GM19455 (cell line): ENCODE data around the gene GH1.
"Not testable (repeated sequence)": the region's sequence is repeated elsewhere in the genome, so short reads cannot be mapped to it uniquely, and the experiment has no call there.

ENCODE experiments used
- ATAC-seq: cut with Tn5 transposase; IDR thresholded peaks from one replicate; pipeline ENCODE4 v1.9.1; 2021; ENCODE audit not compliant: unreplicated experiment

Gene GH1

DNA sequence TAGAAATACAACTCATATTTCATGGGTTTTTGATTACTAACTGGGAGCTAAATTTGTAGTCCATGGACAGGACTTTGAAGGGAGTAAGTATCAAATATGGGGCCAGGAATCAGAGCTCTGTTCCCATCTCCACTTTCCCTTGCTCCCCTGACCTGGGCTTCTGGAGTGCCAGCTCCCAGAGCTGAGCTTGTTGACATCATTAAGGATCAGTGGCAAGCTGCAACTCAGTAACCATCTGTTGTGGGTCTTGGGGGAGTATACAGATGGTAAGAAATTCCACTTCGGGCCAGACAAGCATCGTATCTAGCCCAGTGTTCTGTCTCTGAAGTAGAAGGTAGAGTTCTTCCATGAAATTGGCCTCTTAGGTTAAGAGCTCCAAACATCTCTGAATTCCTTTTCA lies 16.7 kb downstream of the GH1 start:
- not testable (repeated sequence) for ATAC-seq

DNA sequence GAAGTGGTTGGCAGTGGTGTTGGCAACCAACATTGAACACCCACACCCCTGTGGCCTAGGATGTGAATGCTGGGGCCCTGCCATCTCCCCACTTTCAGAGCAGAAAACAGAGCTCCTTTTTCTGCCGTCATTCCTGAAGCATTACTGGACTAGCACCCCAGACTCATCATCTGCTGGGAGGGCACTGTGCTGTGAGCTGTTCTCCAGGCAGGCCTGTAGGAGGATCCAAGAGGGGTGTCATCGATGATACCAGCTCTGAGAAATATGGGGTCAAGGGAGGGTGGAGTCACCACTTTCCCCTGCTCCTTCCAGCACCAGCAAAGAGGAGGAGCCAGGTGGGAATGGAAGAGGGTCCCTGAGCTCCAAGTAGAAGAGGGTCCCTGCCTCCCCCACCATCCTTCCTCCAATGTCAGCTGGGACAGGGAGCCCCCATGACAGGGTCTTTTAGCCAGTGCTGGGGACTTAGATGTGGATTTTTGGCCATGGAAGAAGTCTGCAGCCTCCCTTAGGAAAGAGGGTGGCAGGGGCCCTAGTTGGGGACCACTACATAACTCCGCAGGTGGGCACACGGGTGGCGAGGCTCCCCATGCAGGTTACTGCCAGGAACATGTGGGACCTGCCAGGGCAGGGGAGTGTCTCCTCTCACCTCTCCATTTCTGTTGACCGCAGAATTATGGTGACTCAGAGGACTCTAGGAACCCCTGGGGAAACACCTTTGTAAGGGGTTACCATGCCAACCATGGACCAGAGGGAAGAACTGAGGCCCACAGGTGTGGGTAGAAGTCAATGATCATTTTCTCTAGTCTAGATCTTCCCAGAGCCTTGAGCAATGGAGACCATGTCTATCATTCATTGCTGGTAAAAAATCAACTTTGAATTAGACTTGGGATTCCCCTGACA lies 19.5 kb downstream of the GH1 start:
- ATAC-seq: not testable (repeated sequence)

DNA sequence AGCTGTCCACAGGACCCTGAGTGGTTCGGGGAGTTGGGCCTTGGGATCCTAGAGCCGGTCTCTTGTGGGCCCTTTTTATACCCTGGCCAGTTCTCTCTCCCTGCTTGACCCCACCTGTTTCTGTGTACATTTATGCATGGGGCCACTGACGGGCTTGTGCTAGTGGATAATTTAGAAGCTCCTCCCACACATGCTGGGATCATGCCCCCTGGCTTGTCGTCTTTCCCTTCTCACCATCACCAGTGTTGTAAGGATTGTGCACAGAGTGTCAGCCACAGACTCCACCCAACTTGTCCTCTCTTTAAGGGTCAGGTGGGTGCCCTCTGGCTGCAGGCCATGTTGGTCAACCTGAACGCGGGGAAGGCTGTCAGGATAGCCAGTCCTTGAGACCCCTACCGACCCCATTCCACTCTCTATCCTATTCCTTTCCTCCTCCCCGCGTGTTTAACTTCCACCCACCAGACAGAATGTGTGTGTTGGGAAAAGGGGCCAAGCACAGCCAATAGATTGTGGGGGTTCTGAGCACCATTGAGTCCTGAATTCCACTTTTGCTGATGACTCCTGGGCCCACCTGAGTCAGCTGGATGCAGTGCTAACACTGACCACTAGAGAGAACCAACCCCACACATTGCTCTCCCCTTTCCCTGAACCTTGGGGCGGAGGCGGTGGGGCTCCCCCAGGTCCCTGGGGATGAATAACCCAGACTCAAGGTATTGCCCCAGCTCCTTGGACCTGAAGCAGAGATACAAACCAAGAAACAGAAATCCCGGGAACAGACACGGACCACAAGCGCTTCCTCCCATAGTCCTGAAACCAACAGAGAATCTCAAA lies 21.9 kb downstream of the GH1 start, which contains the start of gene CSH1:
Gene CSH1, minus strand, starts transcription at position 51 of the 831 bp plus-strand sequence. CDS start 63 bp downstream, outside the sequence.
- ATAC-seq: not testable (repeated sequence)

DNA sequence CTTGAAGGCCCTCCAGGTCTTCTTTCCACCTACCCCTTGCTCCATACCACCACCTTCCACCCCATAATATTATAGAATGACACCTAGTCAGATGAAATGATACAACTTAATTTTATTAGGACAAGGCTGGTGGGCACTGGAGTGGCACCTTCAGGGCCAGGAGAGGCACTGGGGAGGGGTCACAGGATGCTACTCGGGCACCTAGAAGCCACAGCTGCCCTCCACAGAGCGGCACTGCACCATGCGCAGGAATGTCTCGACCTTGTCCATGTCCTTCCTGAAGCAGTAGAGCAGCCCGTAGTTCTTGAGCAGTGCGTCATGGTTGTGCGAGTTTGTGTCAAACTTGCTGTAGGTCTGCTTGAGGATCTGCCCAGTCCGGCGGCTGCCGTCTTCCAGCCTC lies 23.8 kb downstream of the GH1 start:
- not testable (repeated sequence) for ATAC-seq

DNA sequence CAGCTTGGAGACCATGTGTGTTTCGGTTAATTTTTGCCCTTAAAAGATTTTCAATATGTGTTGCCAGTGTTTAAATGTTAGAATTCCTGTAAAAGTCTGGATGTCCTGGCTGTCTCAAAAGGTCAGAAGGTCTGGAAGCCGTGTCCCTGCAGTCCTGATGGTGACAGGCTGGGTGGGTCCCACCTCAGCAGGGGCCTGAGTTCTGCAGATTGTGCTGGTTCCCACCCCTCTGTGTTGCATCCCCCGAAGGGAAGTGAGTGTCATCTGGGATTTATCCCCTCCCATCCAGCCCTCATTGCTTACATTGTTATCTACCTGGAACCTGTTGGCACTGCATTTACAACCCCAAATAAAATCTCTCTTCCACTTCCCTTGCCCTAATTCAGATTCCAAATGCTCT lies 24.6 kb downstream of the GH1 start:
- not testable (repeated sequence) for ATAC-seq

DNA sequence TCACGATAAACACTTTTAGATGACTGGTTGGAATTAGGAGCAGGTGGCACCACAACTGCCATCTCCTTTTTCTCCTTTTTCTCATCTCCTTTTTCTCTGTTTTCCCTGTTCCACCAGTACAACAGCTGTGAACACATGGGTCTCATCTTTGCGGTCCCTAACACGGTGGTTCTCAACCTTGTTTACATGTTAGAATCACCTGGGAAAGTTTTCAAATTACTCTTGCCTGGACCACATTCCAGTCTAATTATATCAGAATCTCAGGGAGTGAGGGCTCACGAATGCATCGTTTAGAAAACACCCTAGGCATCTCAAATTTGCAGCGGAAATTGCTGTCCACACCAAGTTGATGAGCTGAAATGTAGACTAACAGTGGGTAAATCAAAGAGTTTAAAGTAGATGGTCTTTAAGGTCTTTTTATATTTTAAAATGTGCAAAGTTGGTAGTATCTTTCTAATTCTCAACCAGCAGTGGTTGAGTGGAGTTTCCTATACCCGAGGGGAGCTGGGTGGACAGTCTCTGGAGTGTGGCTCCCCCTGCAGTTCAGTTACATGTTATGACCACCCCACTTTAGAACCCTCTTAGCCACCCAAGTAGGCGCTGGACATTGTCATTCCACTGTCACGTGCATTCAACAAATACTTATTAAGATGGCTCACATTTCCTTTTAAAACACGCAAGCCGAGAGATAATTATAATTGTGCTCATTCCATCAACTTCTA lies 26.2 kb downstream of the GH1 start:
- not testable (repeated sequence) for ATAC-seq

DNA sequence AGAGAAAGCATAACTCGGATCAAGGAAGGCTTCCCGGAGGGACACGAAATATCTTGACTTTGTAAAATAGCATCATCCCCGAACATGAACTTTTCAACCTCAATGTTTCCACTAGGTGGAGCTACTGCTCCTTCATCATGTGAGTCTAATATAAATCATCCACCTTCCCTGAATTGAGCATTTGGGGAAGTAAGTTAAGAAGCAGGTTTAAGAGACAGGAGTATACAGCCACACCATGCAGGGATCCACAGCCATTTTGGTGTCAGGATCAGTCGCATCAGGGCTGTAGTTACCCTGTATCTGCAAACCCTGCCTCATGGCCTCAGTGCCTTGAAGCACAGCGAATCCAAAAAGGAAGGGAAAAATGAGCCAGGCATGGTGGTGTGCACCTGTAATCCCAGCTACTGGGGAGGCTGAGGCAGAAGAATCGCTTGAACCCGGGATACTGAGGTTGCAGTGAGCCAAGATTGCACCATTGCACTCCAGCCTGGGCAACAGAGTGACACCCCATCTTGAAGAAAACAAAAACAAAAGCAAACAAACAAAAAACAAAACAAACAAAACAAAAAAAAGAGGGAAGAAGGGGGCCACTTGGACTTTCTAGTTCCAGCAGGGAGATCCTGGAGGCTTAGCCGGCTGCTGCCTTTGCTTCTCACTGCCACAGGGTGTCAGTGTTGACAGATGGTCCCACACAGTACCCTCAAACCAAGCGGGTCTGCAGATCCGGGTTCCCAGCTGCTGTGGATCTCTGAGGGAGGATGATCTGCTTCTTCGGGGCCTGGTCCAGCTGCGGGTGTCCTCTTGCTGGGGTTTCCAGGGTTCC lies 29.4 kb downstream of the GH1 start:
- ATAC-seq: not testable (repeated sequence)

DNA sequence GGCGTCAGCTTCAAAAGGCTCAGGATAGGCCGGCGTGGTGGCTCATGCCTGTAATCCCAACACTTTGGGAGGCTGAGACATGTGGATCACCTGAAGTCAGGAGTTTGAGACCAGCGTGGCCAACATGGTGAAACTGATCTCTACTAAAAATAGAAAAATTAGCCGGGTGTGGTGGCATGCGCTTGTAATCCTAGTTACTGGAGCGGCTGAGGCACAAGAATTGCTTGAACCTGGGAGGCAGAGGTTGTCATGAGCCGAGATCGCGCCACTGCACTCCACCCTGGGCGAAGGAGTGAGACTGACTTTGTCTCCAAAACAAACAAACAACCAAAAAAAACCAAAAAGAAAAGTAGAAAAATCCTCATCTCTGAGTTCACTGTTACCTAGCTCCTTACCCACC lies 33.5 kb downstream of the GH1 start:
- ATAC-seq: not testable (repeated sequence)

DNA sequence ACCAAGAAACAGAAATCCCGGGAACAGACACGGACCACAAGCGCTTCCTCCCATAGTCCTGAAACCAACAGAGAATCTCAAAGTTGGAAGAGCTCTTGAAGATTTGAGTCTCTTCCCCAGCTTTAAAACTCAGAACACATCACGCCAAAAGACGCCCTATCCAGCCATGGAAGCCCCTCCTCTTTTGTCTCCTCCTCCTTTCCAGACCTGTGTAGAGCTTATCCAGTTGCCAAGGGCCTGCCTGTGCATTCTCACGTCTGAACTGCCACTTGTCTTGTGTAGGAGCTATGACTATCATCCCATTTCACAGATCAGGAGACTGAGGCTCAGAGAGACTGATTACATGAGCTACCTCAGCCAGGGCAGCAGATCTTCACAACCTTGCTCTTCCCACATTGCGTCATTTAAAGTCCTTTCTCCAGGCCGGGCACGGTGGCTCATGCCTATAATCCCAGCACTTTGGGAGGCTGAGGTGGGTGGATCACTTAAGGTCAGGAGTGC lies 36.0 kb downstream of the GH1 start:
- ATAC-seq: not testable (repeated sequence)

DNA sequence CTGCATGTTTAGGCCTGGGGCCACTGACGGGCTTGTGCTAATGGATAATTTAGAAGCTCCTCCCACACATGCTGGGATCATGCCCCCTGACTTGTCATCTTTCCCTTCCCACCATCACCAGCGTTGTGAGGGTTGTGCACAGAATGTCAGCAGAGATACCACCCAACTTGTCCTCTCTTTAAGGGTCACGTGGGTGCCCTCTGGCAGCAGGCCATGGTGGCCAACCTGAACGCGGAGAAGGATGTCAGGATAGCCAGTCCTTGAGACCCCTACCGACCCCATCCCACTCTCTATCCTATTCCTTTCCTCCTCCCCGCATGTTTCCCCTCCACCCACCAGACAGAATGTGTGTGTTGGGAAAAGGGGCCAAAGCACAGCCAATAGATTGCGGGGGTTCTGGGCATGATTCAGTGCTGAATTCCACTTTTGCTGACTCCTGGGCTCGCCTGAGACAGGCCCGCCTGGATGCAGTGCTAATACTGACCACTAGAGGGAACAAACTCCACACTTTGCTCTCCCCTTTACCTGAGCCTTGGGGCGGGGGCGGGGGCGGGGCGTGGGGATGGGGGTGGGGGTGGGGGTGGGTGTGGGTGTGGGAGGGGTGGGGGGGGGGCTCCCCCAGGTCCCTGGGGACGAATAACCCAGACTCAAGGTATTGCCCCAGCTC lies 36.6 kb downstream of the GH1 start, which contains the start of gene GH2:
Gene GH2, minus strand, starts transcription at position 10 of the 667 bp plus-strand sequence. CDS start 143 bp downstream, outside the sequence.
- no peak for ATAC-seq

DNA sequence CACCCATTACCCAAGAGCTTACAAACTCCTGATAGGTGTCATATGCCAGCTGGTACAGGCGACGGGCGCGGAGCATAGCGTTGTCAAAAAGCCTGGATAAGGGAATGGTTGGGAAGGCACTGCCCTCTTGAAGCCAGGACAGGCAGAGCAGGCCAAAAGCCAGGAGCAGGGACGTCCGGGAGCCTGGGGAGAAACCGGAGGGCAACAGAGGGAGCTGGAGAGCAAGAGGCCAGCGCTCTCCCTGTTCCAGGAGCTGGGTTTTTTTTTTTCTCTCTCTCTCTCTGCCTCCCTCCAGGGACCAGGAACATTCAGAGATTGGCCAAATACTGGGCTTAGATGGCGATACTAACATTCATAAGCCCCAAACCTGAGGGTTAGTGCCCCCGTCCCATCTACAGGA lies 37.3 kb downstream of the GH1 start:
- ATAC-seq: not testable (repeated sequence)

DNA sequence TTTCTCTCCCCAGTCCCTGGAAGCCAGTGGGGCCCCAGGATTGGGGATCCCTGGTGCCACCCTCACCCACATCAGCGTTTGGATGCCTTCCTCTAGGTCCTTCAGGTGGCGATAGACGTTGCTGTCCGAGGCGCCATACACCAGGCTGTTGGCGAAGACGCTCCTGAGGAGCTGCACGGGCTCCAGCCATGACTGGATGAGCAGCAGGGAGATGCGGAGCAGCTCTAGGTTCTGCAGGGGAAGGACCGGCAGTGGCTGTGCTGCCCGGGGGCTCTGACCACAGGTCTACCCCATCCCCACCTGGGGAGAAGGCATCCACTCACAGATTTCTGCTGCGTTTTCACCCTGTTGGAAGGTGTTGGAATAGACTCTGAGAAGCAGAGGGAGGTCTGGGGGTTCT lies 37.9 kb downstream of the GH1 start:
- no peak for ATAC-seq

DNA sequence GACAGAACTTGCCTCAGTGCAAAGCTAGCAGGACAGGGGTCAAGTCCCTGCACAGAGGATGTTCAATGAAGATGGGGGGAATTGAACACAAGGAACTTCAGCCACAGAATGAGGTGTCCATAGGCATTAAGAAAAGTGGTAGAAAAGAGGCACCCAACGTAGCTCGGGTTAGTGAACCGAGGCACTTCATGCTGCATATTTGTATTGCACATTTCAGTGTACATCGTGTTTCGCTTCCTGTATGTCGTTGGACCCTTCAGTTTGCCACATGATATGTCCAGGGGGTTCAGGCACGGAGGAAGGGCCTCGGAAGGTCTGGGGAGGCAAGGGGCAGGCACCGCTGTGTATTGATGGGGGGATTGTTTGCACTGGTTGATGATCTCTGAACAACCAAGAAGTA lies 40.2 kb downstream of the GH1 start:
- not testable (repeated sequence) for ATAC-seq

DNA sequence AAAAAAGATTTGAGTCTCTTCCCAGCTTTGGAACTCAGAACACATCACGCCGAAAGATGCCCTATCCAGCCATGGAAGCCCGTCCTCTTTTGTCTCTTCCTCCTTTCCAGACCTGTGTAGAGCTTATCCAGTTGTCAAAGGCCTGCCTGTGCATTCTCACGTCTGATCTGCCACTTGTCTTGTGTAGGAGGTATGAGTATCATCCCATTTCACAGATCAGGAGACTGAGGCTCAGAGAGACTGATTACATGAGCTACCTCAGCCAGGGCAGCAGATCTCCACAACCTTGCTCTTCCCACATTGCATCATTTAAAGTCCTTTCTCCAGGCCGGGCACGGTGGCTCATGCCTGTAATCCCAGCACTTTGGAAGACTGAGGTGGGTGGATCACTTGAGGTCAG lies 43.9 kb downstream of the GH1 start:
- ATAC-seq: not testable (repeated sequence)

DNA sequence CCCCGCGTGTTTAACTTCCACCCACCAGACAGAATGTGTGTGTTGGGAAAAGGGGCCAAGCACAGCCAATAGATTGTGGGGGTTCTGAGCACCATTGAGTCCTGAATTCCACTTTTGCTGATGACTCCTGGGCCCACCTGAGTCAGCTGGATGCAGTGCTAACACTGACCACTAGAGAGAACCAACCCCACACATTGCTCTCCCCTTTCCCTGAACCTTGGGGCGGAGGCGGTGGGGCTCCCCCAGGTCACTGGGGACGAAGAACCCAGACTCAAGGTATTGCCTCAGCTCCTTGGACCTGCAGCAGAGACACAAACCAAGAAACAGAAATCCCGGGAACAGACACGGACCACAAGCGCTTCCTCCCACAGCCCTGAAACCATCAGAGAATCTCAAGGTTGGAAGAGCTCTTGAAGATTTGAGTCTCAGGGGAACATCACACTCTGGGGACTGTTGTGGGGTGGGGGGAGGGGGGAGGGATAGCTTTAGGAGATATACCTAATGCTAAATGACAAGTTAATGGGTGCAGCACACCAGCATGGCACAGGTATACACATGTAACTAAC lies 44.5 kb downstream of the GH1 start:
- not testable (repeated sequence) for ATAC-seq

DNA sequence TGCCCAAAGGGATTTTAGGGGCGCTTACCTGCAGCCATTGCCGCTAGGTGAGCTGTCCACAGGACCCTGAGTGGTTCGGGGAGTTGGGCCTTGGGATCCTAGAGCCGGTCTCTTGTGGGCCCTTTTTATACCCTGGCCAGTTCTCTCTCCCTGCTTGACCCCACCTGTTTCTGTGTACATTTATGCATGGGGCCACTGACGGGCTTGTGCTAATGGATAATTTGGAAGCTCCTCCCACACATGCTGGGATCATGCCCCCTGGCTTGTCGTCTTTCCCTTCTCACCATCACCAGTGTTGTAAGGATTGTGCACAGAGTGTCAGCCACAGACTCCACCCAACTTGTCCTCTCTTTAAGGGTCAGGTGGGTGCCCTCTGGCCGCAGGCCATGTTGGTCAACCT lies 45.1 kb downstream of the GH1 start, which contains the start of gene CSH2:
Gene CSH2, minus strand, starts transcription at position 101 of the 400 bp plus-strand sequence. Its CDS starts 63 bp downstream, at position 38.
- not testable (repeated sequence) for ATAC-seq

DNA sequence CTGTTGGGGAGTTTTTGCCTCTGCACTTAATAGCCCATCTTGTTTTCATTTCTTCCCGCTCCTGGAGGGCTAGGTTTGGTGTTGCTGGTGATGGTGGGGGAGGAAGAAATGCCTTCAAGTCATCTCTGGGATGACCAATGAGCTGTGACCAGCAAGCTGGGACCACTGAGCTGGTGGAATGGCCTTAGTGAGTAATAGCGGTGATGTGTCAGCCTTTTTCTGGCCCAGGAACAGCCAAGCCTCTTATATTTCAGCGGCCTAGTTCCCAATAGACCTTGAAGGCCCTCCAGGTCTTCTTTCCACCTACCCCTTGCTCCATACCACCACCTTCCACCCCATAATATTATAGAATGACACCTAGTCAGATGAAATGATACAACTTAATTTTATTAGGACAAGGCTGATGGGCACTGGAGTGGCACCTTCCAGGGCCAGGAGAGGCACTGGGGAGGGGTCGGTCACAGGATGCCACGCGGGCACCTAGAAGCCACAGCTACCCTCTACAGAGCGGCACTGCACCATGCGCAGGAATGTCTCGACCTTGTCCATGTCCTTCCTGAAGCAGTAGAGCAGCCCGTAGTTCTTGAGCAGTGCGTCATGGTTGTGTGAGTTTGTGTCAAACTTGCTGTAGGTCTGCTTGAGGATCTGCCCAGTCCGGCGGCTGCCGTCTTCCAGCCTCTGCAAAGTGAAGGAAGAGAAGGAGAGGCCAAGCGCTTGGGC lies 46.8 kb downstream of the GH1 start:
- not testable (repeated sequence) for ATAC-seq

DNA sequence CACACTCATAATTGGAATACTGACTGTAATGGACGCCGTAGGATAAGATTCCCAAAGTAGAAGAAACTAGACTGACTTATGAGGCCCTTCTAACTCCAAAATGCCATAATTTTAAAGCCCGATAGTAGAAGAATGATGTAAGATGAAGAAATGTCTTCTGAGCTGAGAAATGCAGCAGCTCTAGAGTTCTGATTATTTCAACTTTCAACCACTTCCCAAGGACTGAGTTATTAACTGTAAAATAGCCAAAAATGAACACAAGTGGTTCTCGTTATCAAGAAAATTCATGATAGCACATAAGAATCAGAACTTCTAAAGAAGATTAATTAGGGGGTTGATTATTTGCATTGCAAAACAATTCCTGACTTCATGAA lies 48.4 kb downstream of the GH1 start:
- not testable (repeated sequence) for ATAC-seq
